Raji (cell line): Measurements from ENCODE around the gene PAPPA2.

Source experiments
- POLR2A ChIP-seq: IDR thresholded peaks from 2 replicates; pipeline ENCODE4 v1.6.1; 2011; ENCODE audit warnings: low read depth, low read length, control low read depth; ENCODE audit not compliant: insufficient read depth

The PAPPA2 gene

DNA sequence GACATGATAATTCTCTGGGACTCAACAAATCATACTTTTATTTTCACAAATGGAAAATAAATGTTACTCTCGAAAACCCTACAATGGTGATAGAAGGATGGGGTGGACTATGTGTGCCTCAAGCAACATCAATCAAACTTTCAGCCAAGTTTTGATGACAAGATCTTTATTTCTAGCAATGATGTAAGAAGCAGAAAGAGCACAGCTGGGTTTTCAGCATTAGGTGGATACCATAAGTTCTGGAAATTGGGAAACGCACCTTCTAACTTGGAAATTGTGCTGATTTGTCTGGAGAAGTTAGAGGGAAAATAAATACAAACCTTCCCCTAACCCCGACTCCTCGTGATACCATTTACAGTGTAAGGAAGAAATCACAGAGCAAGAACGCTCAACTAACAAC is 320.3 kb downstream of the PAPPA2 start:
- TF ChIP-seq POLR2A = no peak

DNA sequence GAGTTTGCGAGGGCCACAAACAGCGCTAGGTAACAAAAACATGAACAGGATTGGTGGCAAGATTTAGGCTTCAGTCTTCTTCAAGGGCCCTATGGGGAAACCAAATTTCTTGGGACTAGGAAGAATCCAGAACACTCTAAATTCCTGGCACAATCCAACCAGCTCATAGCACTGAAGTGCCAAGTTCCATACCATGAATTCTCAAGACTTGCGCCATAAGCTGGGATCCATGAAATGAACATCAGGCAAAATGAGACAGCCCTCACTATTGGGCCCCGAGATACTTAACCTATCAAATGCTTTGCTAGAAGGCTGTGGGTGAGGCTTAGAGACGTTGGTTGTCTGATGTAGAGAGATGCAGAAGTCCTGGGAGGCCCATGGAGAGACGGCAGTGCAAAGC is 322.1 kb downstream of the PAPPA2 start:
- no peak for TF ChIP-seq POLR2A

DNA sequence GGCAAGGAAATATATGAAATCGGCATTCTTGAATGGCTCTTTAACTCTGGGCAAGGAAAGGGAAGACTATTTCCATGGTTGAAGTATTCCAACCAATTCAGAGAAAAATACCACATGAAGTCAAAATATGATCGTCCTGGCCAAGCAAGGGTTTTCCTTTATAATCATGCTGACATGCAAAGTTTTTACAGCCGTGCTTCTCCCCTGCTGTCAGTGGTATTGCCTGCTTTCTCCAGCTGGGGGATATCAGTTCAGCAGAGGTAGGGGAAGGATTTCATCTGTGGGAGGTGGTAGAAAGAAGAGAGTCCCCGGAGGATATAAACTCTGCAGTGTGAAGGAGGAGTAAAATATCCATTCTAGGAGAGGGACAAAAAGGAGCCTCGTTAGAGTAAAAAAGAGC is 322.8 kb downstream of the PAPPA2 start:
- TF ChIP-seq POLR2A = no peak

DNA sequence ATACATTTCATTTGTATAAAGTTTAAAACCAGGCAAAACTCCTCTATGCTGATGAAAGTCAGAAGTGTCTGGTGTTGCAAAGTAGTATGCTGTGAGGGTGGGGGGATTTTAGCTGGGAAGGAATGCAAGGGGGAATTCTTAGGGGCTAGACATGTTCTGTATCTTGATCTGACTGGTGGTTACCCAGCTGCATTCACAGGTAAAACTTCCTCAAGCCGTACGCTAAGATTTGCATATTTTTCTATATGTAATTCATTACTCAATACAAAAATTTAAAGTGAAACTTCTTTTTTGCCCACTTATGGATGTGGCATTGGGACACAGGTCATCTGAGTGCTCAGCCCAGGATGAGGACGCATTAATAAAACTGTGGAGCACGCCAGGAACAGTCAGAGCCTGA is 323.3 kb downstream of the PAPPA2 start:
- no peak for TF ChIP-seq POLR2A

DNA sequence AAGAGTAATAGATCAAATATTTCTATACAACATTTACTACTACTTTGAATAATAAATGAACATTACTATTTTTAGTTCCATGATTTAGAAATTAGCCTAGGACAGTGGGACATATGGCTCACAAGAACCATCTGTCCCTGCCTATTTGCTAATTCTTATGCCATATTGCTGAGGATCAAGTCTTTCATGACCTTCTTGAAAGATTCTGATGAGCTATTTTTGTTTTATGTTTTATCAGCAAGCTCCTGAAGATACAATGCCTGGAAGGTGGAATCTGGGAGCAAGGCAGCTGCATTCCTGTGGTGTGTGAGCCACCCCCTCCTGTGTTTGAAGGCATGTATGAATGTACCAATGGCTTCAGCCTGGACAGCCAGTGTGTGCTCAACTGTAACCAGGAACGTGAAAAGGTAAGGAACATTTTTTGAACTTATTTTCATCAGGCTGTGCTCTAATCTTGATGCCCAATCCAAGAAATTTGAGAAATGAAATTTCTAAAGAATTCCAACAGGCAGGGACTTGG is 326.7 kb downstream of the PAPPA2 start:
- no peak for TF ChIP-seq POLR2A

DNA sequence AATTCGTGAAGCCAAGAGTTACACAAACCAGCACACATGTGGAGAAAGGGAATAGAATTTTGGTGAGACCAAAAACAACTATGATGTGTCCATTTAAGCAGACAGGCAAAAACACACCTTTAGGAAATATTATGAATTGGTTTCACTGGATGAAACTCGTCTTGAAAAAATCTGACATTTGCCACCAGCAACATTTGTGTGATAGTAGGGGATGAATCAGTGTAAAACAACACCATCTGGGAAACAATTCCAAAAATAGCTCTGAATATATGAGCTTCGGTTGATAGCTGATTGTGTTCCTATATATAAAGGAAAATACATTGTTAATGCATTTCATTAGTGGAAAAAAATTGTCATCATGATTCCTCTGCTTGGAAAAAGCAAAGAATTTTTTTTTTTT is 327.8 kb downstream of the PAPPA2 start:
- TF ChIP-seq POLR2A = no peak

DNA sequence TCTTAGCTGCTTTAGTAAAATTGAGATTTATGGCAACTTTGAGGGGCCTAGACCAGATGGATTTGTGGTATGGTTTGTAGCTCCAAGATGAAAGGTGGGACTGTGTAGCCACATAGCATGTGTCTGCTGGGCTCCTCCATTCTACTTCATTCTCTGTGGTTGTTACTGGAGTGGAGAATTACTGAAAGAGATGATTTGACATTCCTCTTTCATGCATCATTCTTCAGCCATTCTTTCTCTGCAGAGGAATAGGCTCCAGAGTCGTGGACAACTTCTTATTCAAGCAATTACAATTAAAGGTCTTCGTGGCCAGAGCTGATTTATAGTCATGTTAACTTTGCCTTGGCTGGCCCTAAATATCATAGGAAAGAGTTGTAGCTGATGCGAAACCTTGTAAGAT is 328.9 kb downstream of the PAPPA2 start:
- TF ChIP-seq POLR2A = no peak

DNA sequence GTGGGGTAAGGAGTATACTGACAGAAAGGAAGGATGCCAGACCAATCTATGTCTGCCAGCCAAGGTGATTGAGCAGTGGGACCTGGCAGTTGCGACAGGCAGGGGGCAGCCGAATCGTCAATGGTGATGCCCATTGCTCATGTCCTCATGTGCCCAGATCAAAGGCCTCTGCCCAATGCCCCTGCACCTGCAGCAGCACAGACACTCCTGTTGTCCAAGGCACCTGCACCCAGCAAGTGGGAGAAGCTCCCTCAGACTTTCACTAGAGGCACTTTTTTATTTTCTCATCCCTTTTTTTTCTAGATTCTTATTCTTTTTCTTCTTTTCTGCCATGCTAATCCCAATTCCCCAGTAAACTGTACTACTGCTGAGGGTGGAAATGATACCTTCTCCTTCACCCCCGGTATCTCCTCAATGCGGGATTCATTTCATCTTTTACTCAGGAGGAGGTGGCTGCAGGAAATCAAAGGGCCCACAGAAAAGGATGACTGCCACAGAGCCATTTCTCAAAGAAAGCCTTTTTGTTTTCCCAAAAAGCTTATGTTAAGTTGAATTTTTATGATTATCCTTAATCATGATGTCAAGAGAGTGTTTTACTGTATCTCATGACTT is 332.0 kb downstream of the PAPPA2 start:
- TF ChIP-seq POLR2A = no peak

DNA sequence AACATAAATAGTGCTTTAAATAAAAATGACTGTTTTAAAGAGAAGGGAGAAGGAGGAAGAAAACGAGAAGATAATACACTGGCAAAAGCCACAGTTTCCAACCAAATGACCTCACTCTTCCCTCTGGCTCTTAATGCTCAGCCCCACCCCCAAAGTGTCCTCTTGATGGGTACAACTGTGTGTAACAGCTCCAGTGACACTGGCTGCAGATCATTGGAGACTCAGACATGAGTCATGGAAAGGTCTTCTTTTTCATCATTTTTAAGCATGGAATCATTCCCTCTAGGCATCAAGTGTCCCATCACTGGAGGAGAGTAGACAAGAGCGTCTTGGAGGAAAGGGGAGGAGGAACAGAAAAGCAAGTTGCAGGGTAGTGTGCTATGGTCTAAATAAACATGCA is 333.0 kb downstream of the PAPPA2 start:
- TF ChIP-seq POLR2A = no peak

DNA sequence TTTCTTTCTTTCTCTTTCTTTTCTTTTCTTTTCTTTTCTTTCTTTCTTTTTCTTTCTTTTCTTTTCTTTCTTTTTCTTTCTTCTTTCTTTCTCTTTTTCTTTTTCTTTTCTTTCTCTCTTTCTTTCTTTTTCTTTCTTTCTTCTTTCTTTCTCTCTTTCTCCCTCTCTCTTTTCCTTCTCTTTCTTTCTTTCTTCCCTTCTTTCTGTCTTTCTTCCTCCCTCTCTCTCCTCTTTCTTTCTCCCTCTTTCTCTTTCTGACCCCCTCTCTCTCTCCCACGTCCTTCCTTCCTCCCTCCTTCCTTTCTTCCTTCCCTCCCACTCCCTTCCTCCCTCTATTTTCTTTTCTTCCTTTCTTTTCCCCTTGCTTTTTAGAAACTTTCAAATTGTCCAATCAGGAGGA is 333.6 kb downstream of the PAPPA2 start:
- no peak for TF ChIP-seq POLR2A

DNA sequence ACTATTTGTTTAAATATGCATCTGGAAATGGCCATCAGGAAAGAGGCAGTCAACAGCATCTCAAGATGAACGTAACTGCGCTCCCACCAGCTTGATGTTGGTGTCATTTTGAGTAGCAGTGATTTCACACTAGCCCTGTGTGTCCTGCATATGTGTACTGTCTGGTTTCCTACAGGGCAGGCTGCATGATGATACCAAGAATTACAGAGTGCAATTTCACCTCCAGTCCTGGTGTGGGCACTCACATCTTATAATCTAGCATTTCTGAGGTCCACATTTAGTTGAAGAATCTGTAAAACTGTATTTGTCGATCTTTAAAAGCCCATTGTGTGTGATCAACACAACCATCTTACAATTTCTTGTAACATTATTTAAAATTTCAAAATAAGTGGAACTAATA is 336.4 kb downstream of the PAPPA2 start:
- TF ChIP-seq POLR2A = no peak

DNA sequence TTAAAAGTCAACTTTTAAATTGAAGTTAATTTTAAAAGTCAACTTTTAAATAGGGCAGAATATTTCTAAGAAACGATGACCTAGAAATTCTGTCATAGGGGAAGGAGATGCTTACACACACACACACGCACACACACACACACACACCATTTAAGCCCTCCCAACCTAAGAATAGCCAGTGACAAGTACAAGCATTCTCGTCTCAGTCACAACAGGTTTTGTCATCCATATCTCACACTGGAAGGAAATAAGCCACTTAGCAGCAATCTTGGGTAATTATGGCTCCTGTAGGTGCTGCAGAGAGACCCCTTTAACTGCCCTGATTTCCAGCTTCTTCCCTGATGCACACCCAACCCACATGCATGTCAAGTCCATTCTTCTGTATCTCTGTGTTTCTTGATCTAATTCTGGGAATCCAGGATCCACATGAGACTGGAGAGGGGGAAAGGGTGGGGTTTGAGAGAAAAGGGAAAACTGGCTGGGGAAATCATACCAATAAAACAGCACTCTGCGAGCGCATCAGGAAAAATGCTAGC is 338.1 kb downstream of the PAPPA2 start:
- TF ChIP-seq POLR2A = no peak

DNA sequence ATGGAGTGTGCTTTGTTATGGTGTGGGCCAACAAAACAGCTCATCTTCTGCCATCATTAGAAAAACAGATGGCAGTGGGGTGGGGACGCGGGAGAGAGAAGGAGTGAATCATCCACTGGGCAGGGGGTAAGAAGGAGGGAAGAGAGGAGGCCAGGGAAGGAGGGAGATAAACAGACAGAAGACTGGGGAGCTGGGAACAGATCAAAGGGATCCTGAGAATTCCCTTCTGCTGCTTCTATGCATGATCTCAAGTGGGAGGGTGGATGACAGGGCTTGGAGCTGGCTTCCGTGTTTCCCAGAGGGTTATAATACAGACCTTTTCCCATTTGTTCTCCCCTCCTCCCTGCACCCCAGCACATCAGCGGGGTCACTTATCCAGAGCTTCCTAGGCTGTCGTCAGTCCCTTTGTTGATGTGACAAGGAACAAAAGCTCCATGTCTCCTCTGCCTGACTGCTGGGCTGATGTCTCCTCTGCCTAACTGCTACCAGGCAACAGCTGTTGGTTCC is 338.6 kb downstream of the PAPPA2 start:
- TF ChIP-seq POLR2A = no peak

DNA sequence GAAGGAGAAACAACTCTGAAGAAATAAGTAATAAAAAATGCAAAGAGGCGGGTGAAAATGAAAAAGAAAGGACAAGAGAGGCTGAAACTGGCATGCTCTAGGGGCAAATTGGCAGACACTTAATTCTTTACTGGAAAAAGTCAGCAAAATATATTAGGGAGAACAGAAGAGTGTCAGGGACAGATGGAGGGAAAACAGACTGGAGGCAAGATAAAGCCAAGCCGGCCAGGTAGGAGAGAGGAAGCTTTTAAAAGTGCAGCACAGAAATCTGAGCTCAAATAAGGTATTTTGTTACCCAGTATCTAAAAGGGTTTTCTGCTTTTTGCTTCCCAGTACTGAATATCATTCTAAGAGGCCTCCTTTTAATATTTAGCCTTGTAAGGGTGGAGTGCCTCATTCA is 339.3 kb downstream of the PAPPA2 start:
- no peak for TF ChIP-seq POLR2A

DNA sequence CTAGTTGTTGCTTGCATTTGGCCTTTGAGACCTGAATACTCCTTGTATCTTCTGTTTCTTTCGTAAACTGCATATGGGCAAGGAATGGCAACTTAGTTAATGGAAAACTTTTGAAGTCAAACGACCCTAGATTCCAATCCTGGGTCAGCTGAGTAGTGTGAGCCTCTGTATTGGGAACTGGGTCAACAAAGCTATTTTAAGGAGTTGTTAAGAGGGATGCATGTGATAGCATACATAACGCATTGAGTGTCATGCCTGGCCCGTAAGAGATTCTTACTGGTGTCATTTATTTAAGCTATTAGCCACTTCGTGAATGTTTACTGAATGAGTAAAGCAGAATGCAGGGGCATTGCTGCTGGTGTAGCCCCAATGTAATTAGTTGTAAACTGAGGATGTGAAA is 340.1 kb downstream of the PAPPA2 start:
- no peak for TF ChIP-seq POLR2A

DNA sequence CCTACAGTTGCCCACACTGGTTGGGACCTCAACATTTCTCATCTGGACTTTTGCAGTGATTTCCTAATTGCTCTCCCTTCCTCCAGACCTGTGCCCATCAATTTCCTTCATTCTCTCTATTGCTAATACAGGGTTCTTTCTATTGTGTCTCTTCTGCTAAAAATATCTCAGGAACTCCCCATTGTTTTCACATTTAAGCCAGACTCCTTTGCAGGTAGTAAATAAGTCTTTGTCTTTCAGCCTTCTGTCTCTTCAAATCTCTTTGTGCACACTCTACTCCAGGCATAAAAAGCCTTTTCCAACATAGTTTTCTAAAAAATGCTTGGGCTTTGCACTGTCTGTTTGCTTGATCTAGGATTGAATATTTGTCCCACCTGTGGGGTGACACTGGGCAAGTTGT is 340.6 kb downstream of the PAPPA2 start:
- TF ChIP-seq POLR2A = no peak

DNA sequence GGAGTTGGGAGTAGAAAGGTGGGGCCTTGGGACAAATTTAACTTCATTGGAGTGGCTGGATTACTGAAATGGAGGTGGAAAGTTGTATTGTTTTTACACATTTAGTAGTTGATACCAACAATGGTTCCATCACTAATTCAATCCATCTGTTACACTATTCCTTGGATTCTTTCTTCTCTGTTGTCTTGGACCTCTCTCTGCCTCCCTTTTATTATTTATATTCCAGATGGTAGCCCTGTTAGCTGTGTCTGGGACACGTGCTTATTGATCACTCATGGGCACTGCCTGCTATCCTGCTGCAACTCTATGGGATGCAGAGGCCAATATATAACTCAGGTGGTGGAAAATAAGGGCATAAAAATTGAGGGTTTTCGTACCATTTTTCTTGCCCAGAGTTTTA is 346.3 kb downstream of the PAPPA2 start:
- TF ChIP-seq POLR2A = no peak
